HG03025 (cell line): Measurements from ENCODE around the gene ZNRD2.
"Not testable (repeated sequence)": the region's sequence is repeated elsewhere in the genome, so short reads cannot be mapped to it uniquely, and the experiment has no call there.

ENCODE experiments used
- ATAC-seq: cut with Tn5 transposase; IDR thresholded peaks from one replicate; pipeline ENCODE4 v1.9.1; 2021; ENCODE audit warnings: mild to moderate bottlenecking, moderate library complexity; ENCODE audit not compliant: unreplicated experiment, low FRiP score

Gene ZNRD2

DNA sequence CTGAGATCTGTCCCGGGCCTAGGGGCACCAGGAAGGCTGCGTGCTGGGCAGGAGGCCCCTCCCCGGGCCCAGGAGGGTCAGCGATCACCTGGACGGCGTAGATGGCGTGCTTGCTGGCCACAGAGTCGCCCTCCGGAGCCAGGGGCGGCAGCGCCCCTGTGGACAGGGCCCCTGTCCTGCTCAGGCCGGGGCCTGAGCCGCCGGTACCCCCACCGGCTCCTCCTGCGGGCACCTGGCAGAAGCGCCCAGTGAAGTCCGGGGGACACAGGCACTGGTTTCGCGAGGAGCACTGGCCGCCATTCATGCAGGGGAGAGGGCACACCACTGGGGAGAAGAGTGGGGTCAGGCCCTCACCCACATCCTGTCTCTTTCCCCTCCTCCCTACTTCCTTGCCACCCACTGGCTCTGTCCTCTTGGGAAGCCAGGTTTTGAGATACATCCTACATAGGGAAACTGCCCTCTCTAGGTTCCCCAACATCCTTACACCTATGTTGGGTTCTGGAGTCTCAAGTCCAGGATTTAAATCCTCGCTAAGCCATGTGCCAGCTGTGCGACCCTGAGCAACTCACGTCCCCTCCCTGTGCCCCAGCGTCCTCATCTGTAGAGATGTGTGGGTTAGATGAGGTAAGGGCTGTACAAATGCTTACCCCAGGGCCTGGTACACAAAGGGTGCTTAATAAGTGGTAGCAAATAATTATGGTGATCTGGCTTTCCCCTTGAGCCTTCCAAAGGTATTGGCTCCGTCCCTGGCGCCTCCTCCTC is 16.0 kb upstream of the ZNRD2 start:
- ATAC-seq: no peak

DNA sequence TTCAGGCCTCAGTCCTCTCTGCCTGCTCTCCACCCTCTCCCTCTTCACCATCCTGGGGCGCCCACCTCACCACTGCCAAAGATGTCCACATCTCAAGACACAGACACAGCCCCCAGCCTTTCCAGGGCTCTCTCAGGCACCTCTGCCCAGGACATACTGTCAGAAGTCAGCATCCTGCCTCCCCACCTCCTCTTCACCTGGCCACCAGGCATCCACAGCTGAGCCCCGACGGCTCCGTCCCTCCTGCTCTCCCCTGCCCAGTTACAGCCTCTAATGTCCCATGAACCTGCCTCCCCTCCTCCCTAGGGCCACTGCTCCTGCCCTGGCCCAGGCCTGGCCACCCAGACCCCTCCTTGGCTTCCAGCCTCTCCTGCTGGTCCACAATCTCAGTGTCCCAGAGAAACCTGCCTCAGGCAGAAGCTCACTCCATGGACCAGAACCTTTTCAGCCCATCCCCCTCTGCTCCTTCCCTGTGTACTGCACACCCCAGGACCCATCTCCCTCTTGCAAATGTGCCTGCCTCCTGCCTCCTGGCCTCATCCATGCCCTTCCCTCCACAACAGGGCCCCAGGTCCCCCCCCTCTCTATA is 15.3 kb upstream of the ZNRD2 start:
- no peak for ATAC-seq

DNA sequence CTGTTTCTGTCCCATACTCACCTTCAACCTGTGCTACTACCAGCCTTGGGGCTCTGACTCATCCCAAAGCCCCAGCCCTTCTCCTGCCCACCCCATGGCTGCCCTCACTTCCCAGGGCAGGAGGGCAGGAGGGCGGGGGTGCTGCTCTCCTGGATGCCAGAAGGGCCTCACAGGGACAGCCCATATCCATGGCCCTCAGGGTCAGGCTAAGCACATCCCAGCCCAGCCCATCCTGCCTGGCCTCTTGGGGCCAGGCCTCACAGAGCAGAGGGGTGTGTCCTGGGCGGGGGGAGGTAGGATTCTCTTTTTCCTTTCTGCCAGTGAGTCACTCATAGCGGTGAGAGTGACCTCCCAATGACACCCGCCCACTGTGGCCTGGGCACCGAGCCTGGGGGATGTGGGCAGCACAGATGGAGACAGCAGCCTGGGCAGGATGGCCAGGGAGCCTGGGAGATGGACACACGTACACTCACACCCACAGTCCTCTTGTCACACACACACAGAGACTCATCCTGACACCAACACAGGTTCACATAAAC is 14.5 kb upstream of the ZNRD2 start:
- no peak for ATAC-seq

GRCh38 chr11:65556470-65557279 is 13.6 kb upstream of the ZNRD2 start:
- no peak for ATAC-seq

DNA sequence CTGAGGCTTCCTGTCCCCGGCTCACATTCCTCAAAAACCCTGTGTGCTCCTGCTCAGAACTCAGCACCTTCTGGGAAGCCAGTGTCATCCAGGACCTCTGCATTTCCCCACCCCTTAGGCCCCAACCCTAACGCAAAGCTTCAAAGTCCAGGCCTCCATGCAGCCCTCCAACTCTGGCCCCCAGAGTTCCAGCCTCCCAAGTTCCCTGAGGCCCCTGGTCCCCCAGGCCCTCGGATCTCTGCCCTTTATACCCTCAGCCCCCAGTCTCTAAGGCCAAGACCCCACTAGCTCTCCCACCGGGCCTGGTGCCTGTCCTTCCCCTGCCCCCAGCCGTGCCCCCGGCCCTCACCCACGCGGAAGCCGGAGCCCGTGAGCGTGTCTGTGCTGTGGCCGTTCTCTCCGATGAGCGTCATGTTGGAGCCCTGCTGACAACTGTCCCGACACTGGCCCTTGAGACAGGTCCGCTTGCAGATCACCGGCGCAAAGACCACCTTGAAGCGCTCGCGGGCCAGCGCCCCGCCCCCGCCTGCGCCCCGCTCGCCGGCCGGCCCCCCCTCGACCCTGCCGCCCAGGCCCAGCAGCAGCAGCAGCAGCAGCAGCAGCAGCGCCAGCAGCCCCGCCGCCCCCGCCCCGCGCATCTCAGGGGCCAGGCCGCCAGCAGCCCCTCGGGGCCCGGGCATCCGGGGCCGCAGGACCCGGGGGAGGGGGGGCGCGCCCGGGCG is 12.8 kb upstream of the ZNRD2 start:
- no peak for ATAC-seq

GRCh38 chr11:65558002-65558929 is 12.0 kb upstream of the ZNRD2 start, which contains the start of gene LTBP3:
TSS of gene LTBP3 (minus strand) at chr11:65558359. CDS start at chr11:65557959, 400 bp downstream.
- no peak for ATAC-seq

DNA sequence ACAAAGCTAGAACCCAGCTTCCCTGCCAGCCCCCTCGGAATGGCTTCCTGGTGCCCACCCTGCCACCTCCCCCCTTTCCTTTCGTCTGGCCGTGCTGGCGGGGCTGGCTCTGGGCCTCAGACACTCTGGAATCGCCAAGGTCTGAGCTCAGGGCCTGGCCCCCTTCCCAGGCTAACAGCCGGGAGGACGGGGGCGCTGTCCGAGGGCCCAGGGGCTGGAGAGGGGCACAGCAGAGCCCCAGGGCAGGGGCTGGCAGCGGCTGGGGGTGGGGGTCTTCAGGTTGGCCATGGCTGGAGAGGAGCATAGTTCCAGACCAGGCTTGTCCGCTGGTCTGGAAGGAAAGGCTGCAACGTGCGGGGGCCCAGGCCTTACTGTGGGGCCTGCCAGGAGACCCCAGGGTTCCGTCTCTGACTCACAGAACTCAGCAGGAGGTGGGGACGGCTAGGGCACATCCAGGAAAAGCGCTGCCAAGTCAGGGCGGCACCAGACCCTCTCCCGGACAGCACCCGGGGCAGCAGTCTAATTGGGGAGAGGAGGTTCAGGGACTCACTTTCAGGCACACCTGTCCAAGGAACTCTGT is 11.3 kb upstream of the ZNRD2 start:
- ATAC-seq: no peak

- ATAC-seq: no peak
Measured at GRCh38 chr11:65559535-65559934, 10.7 kb upstream of the ZNRD2 start.

- no peak for ATAC-seq
Measured at GRCh38 chr11:65559951-65560537, 10.2 kb upstream of the ZNRD2 start.

GRCh38 chr11:65560555-65561418 is 9.5 kb upstream of the ZNRD2 start:
- ATAC-seq: no peak

GRCh38 chr11:65562020-65562419 is 8.3 kb upstream of the ZNRD2 start:
- ATAC-seq: no peak

GRCh38 chr11:65562788-65563187 is 7.5 kb upstream of the ZNRD2 start:
- ATAC-seq: no peak

GRCh38 chr11:65563601-65564000 is 6.7 kb upstream of the ZNRD2 start:
- no peak for ATAC-seq

GRCh38 chr11:65564879-65565559 is 5.3 kb upstream of the ZNRD2 start:
- ATAC-seq: not testable (repeated sequence)

DNA sequence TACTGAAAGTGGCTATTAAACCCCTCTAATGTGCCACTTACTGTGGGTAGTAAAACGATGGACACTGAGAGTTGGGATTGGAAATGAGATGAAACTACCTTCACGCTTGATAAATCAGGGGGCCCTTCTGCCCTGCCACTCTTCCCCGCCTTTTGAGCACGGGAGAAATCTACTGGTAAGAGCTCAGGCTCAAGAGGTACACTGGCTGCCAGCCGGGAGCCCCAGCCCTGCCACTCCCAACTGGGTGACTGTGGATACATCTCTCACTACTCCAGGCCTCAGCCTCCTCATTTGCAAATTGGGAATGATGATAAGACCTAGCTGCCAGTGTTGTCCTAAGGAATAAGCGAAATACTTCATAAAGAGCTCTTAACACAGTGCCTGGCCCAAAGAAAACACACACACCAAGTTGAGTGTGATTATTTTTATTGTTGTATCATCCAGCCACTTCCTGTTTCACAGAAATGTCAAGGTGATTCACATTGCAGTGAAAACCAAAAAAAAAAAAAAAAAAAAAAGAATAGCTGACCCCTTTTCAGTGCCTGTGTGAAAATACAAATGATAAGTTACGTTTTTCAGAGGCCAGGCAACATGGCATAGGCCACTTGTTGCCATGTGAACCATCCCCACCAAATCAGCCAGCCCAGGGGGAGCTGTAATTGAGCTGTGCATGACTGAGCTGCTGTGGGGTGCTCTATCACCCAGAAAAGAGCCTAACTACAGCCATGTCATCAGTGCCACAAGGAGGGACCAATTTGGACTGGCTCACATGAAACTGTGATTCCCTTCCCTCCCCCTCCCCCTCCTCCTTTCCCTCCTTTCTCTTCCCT is 4.4 kb upstream of the ZNRD2 start:
- no peak for ATAC-seq
